Stimulated activated CD8-positive, alpha-beta memory T cell treated with anti-CD3 and anti-CD28 coated beads, Interleukin-7, amount 100 ng/mL, for 24 hours (primary cell): ENCODE results near the gene SAP30L.

Source experiments
- DNase-seq: peaks from one replicate; pipeline ENCODE4 v3.0.0-alpha.2; 2020; ENCODE audit warnings: low read depth

SAP30L gene

GRCh38 chr5:154481584-154482381 is 36.0 kb downstream of the SAP30L start:
- DNase-seq = no peak

DNA sequence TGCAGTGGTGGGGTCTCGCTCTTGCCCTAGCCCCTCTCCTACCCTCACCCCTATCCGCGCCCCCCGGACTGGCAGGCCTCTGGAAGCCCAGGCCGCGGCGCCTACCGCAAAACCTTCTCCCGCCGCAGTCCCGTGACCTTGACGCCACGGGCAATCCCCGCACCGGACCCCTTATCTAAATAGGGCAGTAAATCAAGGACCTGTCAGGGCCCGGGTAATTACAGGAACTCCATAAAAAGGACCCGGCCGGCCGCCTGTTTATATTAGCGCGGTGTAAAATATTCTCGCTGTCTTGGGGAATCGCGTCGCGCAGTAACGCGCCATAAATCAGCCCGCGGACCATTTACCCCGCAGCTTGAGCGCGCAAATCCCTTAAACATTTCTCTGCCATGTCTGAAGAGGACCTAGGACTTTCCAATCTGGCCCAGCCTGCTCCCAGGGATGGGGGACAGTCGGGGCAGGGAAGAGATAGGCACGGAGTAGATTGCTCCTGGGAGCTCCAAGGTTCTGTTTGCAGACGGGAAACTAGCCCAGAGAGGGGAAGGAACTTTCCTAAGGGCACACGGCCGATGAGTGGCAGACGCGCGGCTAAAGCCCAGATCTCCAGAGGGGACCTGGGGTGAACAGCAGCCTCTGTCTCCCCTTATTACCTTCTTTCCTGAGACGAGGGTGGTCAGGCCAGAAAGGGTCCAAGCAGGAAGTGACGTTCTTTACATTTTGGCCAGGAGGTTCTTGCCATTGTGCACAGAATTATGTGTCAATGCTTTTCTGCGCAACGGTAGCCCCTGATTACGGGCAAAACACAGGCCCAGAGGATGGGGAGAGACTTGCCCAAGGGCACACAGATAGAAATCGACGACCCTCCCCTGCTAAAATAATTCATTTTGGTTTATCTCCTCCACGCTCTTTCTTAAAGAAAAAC is 37.0 kb downstream of the SAP30L start:
- DNase-seq = no peak

DNA sequence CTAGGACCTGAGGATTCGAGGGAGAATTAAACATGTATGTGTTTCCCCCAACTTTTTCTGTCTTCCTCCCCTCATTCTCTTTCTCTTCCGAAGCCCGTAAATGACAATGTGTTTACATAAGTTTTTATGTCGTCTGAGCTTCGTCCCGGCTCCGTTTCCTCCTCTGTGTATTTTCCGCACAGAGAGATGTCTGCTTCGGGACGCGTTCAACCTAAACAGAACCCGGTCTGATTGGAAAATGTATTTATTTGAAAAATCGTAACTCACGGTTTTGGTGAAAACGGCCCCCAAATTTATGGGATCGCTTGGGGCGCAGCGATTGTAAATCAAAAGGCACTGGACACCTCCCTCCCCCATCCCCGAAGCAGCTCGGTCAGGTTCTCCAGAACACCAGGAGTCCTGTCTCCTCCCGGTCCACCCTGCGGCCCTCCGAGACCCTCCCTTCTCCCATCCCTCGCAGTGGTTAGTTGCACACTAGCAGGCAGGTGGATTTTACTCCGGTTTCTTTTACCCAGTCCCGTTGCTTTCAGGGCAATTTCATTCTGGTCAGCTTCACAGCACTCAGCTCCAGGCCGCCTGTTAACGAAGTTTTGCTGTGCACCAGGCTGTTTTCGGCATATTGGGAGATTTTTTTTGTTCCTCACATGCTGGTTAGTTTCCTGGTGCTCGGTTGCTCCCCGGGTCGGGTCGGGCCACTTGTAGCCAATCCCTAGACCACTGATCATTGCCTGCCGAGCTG is 38.0 kb downstream of the SAP30L start:
- no peak for DNase-seq

DNA sequence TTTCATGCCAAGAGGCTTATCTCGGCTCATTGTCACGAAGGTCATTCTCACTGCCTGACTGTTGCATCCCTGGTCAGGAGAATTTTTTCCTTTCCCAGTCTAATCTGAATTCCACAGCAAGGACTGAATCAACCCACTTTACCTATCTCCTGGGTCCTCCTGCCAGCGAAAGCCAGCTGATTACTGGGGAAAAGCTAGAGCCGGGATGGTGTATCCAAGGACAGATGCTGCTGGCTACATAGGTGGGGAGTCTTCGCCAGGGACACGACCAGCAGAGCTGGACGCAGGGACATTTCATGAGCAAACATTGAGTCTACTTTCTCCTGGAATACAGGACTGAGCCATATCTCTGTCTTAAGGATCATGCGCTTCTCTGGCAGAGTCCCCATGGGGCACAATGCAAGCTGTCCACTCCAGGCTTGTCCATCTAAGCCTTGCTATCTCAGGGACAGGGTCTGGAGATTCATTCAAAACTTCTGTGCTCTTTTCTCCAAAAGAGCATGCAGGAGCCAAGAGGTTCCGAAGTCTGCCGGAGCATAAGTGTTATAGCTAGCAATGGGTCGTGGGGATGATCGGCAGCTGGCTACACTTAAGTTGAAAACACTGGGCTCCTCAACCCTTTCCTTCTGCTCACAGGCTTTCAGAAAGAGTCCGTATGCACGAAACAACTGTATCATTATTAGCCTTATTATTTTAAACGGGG is 38.7 kb downstream of the SAP30L start:
- DNase-seq = no peak

- DNase-seq = no peak
Measured at GRCh38 chr5:154485096-154485491, 39.3 kb downstream of the SAP30L start.

- DNase-seq = no peak
Measured at GRCh38 chr5:154485850-154486426, 40.1 kb downstream of the SAP30L start.

DNA sequence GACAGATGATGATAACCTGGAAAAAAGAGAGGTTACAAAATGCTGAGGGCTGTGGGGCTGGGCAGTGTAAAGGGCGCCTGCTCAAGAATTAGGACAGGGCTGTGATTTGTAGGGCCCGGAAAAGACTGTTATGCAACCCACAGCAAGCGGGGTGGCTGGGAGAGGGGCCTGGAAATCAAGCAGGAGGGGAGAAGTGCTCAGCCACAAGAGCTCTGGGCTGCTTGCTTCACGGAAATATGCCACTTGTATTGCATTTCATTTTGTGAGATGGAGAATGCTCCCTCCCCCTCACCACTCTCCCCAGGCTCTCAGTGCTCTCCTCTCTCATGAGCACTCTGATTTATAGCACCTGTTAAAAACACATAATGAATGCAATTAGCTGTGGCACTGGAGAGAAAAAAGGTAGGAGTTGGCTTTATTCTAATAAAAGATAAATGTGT is 40.6 kb downstream of the SAP30L start:
- no peak for DNase-seq

DNA sequence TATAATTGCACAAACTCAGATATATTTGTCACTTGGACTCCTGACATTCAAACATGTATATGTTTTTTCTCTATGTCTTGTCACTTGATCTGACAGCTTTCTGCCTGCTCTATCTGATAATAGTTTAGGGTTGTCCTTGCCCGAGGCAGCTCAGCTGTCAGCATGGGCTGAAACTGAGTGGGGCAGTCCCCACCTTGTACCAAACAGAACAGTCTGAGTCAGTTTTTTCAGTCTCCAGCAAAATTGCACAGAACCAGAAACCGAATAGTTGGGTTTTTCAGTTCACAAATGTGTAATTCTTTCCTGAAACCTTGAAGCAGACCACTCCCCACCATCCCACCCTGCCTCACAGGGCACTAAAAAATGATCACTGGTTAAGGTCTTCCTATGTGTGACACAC is 41.7 kb downstream of the SAP30L start:
- DNase-seq = no peak

GRCh38 chr5:154491941-154492340 is 46.1 kb downstream of the SAP30L start:
- no peak for DNase-seq

- DNase-seq = no peak
Measured at GRCh38 chr5:154493274-154493673, 47.5 kb downstream of the SAP30L start.

GRCh38 chr5:154494036-154494435 is 48.2 kb downstream of the SAP30L start:
- no peak for DNase-seq

GRCh38 chr5:154498591-154498990 is 52.8 kb downstream of the SAP30L start:
- no peak for DNase-seq

GRCh38 chr5:154498994-154499393 is 53.2 kb downstream of the SAP30L start:
- DNase-seq = no peak

DNA sequence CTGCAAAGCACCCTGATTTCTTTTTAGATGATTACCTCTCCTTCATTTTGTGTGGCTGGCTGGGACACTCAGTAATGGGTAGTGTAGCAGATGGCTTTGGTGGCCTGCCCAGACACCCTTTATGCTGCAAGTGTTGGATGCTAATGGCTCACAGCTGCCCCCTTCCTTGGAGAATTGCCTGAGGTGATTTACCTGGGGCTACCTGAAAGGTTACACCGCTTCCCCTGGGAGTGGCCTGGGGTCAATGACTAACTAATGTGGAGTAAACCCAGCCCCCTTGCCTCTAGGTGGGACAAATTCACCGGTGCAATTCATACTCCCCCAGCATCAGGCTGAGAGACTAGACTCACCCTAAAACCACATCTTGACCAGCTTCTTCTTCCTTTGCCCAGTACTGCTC is 55.8 kb downstream of the SAP30L start:
- DNase-seq = no peak

DNA sequence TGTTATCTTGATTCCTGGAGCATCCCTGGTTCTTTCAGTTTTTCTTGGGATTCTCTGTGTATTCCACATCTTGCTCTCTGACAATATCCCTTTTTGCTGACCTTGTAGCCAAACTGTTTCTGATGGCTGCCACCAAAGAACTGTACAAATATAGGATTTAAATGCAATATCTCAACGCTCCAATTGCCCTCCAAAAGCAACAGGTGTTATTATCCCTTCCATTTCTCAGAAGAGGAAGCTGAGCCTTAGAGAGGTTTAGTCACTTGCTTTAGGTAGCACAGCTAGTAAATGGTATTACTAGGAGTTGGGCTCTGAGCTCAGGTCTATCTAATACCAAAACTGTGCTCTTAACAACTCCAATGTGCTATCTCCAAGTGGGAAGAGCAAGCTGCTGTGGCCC is 56.4 kb downstream of the SAP30L start:
- no peak for DNase-seq

DNA sequence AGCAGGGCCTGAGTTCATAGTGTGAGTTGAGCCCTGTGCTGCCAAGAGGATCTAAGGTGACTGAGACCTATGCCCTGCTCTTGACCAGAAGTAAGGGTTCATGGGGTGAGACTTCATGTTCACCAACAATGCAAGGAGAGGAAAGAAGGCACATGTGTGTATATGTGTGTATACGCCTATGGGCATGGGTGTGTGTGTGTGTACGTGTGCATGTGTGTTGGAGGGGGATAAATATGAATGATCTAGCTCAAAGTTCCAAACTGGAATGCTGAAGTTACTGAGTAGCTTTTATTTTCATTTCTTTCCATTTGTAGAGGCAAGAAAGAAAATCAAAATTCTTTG is 57.9 kb downstream of the SAP30L start:
- no peak for DNase-seq

DNA sequence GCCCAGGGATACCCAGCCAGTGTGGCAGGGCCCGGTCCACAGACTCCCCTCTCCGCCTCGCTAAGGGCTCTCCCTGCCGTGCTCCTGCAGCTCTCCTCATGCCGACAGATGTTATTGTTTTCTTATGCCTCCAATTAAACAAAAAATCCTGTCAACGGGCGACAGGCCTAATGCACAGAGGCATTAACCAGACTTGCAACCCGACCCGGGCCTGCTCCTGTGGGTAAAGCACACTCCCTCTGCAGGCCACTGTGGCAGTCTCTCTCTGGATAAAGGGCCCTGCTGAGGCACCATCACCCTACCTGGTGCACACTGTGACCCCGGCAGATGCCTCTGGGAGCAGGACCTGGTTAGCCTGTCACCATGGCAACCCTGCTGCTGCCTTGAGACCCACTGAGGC is 59.8 kb downstream of the SAP30L start:
- DNase-seq = no peak

GRCh38 chr5:154506049-154506715 is 60.4 kb downstream of the SAP30L start:
- no peak for DNase-seq

DNA sequence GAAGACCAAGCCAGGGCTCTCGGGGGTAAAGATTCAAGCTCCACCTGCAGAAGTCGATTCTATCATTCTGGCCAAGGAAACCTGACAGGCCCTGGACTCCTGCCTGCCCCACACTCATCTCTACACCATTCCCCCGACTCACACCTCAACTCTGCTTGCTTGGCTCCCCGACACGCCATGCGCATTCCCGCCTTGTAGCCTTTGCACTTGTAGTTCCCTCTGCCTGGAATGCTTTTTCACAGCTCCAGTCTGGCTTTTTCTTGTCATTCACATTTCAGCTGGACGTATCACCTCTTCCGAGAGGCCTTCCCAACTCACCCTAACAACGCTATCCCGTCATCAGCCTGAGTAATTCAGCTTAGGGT is 60.9 kb downstream of the SAP30L start:
- DNase-seq = no peak

DNA sequence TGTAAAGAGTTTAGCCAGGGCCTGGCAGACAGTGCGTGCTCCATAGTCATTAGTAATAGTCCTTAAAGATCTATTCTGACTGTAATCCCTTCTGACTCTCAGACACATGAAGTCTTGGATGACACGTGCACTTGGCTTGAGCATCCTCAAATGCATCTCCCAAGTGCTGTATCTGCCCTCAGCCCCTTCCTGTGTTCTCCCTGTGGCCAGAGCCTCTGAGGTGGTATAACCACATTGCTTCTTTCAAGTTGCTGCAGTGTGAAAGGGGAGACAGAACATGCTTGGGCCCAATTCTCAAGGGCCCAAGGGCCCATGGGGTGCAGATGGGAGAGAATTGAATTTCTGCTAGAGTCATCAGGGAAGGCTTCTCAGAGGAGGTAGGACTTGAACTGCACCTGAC is 62.3 kb downstream of the SAP30L start:
- no peak for DNase-seq
